HG02981 (cell line): ENCODE measurements around the gene PQBP1.

ENCODE experiments used
- ATAC-seq: cut with Tn5 transposase; IDR thresholded peaks from one replicate; pipeline ENCODE4 v1.9.1; 2021; ENCODE audit warnings: mild to moderate bottlenecking, moderate library complexity; ENCODE audit not compliant: unreplicated experiment

Gene PQBP1

DNA sequence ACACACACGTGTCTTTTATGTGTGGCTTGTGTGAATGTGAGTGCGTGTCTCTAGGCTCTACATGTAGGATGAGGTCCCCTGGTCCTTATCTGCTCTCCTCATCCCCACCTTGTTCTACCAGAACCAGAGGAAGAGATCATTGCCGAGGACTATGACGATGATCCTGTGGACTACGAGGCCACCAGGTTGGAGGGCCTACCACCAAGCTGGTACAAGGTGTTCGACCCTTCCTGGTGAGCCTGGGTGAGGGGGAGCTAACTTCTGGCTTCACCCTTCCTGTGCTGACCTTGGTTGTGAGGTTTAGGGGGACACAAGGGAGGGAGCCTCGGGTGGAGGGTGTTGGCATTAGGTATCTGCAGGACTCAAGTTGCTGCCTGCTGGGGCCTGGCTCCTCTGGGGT lies 3.3 kb downstream of the PQBP1 start:
- ATAC-seq, result no peak

DNA sequence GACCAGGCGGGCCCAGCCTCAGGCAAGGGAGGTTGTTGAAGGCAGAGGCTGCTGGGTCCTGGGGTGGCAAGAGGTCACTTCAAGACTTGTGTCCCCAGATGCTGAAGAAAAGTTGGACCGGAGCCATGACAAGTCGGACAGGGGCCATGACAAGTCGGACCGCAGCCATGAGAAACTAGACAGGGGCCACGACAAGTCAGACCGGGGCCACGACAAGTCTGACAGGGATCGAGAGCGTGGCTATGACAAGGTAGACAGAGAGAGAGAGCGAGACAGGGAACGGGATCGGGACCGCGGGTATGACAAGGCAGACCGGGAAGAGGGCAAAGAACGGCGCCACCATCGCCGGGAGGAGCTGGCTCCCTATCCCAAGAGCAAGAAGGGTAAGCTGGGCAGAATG lies 4.4 kb downstream of the PQBP1 start:
- ATAC-seq, result no peak

DNA sequence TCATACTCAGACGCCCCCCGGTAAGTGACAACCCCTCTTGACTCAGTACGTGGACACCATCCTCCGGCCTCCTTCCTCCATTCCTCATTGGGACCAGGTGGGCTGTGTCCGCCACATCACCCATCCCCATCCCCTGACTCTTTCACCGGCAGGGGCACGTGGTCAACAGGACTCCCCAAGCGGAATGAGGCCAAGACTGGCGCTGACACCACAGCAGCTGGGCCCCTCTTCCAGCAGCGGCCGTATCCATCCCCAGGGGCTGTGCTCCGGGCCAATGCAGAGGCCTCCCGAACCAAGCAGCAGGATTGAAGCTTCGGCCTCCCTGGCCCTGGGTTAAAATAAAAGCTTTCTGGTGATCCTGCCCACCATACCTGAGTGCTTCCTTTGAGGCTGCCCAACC lies 5.0 kb downstream of the PQBP1 start:
- no peak for ATAC-seq

DNA sequence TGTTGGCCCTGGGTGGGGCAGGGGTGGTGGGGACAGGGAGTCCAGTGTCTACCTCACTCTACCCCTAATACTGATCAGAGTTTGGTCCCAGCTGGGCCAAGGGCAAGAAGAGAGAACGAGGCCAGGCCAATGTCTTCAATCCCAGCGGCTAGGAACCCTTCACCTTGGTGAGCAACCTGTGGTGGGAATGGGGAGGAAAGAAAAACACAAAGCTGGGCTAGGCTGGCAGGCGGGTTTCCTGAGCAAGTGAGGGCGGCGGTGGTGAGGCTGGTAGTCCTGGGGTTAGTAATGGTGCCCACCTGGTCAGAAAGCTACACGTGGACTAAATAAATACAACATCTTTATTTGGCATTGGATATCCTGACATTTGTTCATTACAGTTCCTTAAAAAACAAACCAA lies 5.6 kb downstream of the PQBP1 start:
- no peak for ATAC-seq

DNA sequence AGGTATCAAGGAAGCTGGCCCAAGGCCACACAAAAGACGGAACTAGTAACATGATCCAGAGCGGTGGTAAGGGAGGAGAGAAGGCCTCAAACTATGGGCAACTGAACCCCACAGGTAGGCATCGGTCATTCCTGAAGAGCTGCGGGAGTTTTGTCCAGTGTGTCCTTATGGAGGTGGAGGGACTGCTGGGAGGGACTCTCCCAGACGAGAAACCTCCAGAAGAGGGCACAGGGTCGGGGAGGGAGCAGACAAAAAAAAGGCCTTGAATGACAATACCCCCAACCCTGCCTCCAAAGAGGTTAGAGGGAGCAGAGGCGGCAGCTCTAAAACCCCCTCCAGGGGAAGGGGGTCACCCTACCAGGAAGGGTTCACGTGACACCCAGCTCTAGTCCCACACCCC lies 6.5 kb downstream of the PQBP1 start:
- ATAC-seq, result no peak

DNA sequence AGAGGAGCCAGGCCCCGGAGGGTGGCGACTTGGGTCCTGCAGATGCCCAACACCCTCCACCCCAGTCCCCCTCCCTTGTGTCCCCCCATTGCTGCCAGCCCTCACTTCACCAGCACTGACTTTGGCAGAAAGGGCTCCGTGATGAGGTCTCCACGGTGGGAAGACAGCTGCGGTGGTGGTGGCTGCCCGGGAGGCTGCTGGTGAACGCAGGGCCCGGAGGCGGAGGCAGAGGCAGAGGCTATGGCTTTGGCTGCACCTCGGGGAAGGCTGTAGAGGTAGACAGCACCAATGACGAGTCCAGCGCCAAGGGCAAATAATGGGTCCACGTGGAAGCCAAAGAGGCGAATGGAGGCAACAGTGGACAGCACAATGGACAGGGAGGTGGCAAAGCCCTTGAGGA lies 6.9 kb downstream of the PQBP1 start:
- no peak for ATAC-seq

DNA sequence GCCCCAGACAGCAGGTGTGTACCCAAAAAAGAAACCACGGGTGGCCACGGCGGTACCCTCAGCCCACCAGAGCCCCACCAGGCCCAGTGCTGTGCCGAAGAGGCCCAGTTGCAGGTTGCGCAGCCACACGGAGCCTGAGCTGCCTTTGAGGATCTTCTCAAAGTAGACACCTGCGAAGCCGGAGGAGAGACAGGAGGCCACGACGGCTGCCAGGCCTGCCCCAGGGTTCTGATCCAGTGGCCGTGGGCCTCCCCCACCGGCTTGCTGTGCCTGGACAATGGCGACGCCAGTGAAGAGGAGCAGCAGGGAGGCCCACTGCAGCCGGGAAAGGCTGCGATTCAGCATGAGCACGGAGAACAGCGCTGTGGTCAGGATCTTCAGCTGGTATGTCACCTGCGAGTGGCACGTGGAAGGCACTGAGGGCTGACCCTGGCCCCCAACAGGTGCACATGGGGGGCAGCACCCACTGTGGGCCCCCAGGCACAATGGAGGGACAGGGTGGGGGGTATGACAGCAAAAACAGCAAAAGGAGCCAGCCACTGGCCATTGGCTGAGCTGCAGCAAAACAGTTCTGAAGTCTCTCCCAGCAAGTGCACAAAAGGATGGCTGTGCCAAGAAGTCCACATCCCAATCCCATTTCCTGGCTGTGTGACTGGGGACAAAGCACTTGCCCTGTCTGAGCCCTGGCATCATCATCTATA lies 7.5 kb downstream of the PQBP1 start:
- ATAC-seq, result no peak

DNA sequence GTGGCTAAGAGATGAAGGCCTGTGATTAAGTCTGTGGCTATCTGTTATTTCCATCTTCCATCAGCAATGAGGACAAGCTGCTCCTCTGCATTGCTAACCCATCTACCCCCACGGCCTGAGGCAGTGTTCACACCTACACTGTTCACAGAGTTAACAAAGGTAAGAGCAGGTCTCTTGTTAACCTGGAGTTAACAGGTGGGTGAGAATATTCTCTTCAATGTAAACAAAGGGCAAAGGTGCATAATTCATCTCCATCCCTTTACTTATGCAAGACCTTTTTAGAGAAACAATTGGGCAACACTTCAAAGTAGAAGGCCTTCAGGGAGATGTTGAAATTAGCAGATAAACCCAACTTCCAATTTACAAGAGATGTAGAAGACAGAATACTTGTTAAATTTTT lies 10.9 kb downstream of the PQBP1 start:
- ATAC-seq, result no peak

DNA sequence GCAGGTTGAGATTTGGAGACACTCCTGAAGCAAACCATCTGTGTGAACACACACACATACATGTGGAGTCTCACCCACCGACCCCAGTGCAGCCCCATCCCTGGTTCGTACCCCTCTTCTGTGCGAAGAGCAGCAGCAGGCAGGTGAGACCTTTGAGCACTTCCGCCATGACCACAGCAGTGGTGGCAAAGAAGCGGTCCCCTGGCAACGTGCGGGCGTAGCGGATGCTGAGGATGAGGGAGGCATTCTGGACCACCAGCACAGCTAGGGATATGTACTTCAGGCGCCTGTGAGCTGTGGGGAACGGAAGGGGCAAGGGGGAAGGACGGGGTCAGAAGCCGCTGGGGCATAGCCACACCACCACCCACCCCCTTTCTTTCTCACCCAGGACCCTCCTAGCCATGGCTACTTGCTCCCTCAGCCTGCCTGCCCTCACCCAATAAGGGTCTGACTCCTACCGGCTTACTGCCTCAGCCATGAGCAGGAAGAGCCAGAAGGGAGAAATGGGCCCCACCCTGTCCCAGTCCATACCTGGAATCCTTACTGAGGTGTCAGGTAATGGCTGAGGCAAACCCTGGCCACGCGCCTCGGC lies 12.1 kb downstream of the PQBP1 start:
- no peak for ATAC-seq

DNA sequence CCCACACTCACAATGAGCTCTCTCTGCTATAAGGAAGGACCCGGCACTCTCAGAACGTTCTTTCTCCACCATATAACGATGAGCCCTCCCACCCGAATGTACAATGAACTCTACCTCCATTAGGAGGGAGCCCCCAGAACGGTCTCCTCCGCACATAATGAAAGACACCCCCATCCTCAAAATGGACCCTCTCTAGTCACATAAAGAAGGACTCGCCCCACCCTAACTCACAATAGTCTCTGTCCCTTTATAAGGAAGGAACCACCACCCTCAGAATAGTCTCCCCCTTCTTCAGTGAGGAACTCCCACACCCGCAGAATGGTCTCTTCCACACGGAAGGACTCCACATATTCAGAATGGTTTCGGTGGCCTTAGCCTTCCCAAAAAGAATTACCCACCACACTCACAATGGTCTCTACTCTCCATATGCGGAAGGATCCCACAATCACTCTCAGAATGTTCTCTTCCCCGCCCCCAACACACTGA lies 13.2 kb downstream of the PQBP1 start:
- ATAC-seq, result no peak

DNA sequence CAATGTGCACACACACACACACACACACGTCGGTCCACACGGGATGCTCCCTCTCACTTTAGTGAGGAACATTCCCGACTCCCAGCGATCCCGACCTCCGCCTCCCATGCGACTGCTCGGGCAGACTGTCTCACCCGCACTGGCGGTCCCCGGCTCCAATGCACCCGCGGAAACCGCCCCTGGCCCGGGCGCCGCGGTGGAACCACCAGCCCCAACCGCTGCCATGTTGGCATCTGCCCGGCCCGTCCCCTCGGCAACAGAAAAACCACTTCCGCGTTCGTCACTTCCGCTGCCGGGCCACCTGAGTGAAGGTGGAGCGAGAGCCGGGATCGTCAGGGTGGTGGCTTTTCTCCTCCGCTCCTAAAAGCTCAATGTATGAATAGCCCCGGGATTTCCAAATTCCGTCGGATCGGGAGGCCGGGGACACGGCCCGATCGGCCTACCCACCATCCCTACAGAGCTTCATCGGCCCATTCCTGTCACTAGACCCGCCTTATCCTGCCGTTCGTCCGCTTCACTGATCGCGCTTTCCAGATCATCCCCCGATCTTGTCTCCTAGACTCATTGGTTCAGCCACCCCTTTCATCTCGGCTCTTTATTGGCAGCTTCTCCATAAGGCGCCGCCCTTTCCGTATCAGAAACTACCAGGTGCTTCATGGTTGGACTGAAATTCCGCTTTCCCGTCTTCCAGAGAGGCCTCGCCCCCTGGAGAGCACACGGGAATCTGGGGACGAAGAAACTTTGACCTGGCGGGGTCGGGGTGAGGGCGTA lies 13.9 kb downstream of the PQBP1 start, which contains the start of gene SLC35A2:
Gene SLC35A2 (minus strand): TSS at position 235 of the 771 bp plus-strand sequence. CDS start 10 bp downstream, at position 225.
- ATAC-seq, result peak; percentile 59

DNA sequence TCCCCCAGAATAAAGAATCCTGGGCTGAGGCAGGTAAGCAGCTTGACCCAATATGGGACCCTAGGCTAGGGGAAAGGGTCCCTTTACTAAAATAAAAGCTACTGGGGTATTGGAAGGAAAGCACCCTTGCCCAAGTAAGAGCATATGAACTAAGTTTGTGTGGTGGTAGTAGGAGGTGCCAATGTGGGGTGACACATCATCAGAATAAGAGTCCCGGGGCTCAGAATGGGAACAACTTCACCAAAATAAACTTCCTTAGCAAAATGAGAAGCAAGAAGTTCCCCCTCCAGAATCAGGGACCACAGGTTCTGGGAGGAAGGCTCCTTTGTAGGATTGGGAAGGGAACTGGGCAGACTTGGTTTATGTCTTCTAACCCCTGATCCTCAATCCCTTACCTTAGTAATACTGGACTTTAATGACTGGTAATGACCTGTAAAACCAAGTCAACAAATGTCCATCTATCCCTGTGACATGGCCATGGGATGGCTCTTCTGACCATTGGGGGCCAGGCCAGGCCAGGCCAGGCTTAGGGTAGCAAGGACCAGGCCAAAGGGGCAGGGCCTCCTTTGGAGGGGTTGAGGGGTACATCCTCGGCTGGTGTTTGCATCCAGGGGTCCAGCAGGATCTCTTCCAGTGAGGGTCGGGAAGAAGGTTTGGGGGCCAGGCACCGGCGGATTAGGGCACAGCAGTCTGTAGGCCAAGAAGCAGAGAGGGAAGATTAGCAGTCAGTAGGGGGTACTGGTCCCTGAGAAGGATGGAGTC lies 16.1 kb downstream of the PQBP1 start:
- no peak for ATAC-seq

DNA sequence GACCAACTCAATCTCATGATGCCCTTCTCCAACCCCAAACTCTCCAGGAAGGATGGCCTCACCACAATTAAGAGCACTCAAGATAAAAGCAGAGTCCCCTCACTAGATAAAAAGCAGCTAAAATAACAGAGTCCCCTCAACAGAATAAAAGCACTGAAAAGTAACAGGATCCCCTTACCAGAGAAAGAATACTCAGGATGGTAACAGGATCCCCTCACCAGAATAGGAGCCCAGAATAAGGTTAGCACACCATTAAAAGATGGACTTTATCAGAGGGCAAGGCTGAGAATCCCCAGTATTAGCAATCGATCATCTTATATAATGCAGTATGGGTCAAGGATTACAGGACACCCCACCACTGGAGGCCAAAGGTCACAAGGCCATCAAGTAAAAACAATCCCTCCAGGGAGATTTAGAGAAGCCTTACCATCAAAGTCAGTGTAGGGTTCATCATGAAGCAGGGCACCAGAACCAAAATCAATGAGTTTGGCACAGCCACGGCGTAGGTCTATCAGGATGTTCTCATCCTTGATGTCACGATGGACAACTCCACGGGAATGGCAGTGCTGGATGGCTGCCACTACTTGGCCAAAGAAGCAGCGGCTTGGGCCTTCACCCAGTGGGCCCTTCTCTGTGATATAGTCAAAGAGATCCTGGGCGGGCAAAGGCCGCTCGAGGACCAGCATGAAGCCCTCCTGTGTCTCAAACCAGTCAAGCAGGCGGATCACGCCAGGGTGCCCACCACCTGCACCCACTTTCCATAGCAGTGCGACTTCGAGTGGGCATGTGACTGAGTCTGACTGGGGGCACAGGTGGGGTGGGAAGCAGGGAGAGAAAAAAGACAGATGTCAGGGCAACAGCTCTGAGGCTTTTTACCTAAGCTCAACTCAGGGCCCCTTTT lies 17.1 kb downstream of the PQBP1 start:
- ATAC-seq, result no peak

DNA sequence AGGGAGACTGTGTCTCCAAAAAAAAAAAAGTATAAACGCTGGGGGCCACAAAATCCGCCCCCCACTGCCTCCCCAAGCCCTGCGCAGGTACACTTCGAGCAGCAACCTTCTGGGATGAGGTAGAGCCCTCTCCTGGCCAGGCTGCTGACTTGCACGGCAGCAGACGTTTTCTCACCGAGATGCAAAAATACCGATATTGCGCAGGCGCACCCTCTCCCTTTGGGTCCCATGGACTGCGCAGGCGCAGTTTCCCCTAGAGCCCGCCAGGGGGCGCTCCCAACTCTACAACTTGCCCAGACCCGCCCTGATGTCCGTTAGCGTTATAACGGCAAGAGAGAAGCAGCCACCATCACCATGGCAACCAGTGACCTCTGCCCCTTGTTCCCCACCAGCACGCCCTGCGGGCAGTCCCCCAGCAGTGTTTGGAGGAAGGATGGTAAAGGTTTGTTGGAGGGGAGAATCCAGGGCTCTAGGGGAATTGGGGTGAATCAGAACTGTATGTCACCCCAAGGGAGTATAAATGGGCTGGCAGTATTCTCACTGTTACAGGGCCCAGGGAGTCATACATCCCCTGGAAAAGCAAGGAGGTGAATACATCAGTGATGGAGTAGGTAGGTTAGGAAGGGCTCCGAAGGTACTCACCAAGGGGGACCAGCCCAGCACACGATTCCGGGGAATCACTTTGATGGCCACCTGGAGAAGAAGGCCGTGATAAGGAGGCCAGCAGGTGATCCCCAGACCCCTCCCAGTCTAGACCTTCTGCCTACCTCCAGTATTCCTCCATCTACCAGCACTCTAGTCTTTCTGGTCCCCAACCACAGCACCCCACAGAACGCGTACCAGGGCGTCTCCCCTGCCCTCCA lies 19.6 kb downstream of the PQBP1 start:
- ATAC-seq, result peak; percentile 40

DNA sequence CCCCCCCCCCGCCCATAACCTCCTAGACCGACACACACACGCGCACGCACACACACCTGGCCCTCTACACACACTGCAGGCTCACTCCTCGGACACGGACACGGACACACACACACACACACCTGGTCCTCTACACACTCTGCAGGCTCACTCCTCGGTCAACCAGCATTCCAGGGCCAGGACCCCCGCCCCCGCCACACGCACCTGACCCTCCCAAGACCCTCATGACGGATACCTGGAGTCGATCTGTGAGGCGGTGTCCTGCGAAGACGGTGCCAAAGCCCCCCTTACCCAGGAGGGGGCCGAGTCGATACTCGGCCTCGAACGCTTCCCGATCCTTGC lies 20.5 kb downstream of the PQBP1 start:
- no peak for ATAC-seq

DNA sequence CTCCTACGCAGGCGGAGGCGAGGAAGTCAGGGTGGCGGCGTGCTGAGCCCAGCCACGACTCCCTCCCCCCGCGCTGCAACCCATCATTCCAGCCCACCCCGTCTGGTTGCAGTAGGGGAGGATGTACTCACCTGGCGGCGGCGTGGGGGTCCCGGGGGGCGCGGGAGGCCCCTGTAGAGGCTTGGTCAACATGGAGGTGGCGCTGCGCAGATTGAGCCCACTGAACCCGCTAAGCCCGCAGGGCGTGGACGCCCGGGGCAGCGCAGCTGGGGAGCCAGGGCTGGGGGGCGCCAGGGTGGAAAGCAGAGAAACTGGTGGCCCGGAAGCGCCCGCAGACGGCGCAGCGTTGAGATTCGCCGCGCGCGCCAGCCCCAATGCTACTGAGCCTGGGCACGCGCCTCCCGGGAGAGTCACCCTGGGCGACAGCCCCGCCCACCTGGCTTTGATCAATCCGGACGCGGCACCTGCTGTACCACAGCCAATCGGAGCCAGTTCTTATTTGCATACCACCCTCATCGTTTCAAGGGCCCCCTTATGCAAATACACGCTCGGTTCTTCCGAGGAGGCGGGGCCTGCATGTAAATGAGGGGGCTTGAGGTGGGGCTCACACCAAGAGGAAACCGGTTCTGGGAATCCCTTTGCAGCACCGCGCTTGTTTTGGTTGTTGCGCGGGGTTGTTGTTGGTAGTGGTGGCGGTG lies 21.1 kb downstream of the PQBP1 start, which contains the start of gene PIM2:
Gene PIM2 (minus strand): TSS at position 382 of the 698 bp plus-strand sequence. CDS start 190 bp downstream, at position 192.
- peak; percentile 70 for ATAC-seq

DNA sequence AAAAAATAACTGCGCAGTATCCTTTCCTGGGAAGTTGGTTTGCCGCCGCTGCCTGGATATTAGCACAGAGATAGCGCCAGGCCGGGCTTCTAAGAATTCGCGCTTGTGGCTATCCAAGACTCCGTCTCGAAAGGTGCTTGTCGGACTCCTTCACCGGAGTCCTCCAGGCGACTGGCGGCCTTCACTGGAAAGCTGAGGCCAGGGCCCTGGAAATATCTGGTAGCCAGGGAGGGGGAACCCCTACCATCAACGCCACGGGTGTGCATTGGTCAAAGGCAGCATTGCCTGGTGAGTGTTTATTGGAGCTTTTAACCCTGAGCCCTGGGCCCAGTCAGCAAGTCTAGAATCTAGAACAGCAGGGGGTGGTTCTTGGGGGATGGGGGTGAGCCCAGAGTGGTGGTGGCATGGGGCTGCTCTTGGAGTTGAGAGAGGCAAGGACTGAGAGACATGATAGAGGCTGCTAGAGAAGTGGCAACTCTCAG lies 21.7 kb downstream of the PQBP1 start:
- ATAC-seq, result peak; percentile 16

DNA sequence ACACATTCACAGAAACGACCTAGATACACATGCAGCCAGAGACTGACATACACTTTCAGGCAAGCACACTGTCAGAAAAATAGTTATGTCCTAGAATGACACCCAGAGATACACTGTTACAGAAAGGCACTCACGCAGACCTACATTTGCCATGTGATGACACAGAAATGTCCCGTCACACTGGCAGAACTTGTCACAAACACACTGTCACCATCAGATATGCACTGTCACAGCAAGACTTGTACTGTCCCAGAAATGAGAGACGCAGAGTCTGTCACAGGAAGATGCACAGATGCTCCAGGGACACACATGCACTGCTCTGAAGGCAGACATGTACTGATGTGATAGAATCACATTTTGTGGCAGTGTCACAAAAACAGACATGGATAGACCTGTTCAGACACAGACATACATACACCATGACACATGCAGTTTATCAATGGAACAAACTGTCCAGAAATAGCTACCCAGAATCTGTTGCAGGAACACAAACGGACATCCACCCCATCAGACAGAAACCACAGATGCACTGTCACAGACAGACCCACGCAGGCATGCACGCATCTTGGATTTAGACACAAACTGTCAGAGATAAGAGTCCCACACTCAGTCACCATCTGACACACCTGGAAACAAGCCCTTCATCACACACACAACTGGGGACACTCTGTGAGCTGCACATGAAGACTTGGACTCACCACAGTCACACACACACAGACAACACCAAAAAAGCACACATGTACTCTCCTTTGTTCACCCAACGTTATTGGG lies 22.4 kb downstream of the PQBP1 start:
- ATAC-seq, result no peak
